Thoracic aorta (tissue), 2 donors: Measurements from ENCODE around the gene ARAP3. TPM values are rescaled to one million over a fixed set of nuclear protein-coding genes. Genes with fewer than 3 reads are reported as not detected.

Source experiments
- ATAC-seq: fragments of 150-250 bp; one replicate; pipeline ENCODE4 v1.8.0; 2017; ENCODE audit warnings: low read depth; ENCODE audit not compliant: insufficient number of reproducible peaks, low FRiP score
- DNase-seq: peaks from one replicate; pipeline ENCODE4 v3.0.0-alpha.2; 2020; ENCODE audit warnings: low spot score
- H3K27ac ChIP-seq, 2 donors: fragments of 200-600 bp; sonication (generic); 1 replicate in 1 of 2; 2 replicates in 1 of 2; pipeline ENCODE4 v1.5.1; 2016; ENCODE audit warnings: mild to moderate bottlenecking in 2 of 2, moderate library complexity in 2 of 2
- H3K27me3 ChIP-seq: fragments of 200-600 bp; sonication (generic); replicated peaks from 2 replicates; pipeline ENCODE4 v1.6.0; 2016; ENCODE audit warnings: mild to moderate bottlenecking; ENCODE audit not compliant: insufficient read depth
- H3K36me3 ChIP-seq: fragments of 200-600 bp; sonication (generic); one replicate; pipeline ENCODE4 v1.5.1; 2016
- H3K4me1 ChIP-seq, 2 donors: fragments of 200-600 bp; sonication (generic); 1 replicate in 1 of 2; 2 replicates in 1 of 2; pipeline versions ENCODE4 v1.5.1 to v1.6.0; 2016; ENCODE audit warnings: low read depth in 2 of 2, mild to moderate bottlenecking in 1 of 2; ENCODE audit not compliant: control insufficient read depth in 1 of 2
- H3K4me3 ChIP-seq: fragments of 200-600 bp; sonication (generic); 2 replicates; pipeline ENCODE4 v1.5.1; 2016; ENCODE audit warnings: mild to moderate bottlenecking
- H3K9me3 ChIP-seq: fragments of 200-600 bp; sonication (generic); 2 replicates; pipeline ENCODE4 v1.5.1; 2016
- total RNA-seq, 2 donors: library from RNA; depleted of rRNA; stranded (reverse); fragments of >200 nt; gene quantifications; one replicate each; pipeline versions ENCODE4 v1.1.0 to v1.2.3, GENCODE V29; 2016
- TF ChIP-seq, protein P1 (sequence below): fragments of 200-600 bp; sonication (generic); IDR thresholded peaks from one replicate; pipeline ENCODE4 v1.5.1; 2019; ENCODE audit warnings: antibody characterized with exemption

The ARAP3 gene
- total RNA-seq, 2 donors from 2014 or later, result 15.0 to 16.2 TPM

DNA sequence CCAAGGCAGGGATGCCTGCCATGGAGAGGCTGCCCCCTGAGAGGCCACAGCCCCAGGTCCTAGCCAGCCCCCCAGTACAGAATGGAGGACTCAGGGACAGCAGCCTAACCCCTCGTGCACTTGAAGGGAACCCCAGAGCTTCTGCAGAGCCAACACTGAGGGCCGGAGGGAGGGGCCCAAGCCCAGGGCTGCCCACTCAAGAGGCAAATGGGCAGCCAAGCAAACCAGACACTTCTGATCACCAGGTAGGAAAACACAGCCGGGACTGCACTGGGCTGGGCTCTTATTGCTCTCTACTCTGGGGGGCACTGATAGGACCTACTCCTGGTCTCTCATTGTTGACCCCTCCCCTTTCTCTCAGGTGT lies 42.0 kb downstream of the ARAP3 start:
- no peak for ATAC-seq
- H3K4me1 ChIP-seq, result peaks cover 8 to 19% of the 10 kb centered on the region in 2 donors
- no peak overlapping the region for H3K27ac ChIP-seq
- H3K27me3 ChIP-seq, result no peaks in the 10 kb centered on the region
- H3K36me3 ChIP-seq, result peaks cover 4% of the 10 kb centered on the region
- no peak overlapping the region for H3K4me3 ChIP-seq
- TF ChIP-seq, protein P1, sequence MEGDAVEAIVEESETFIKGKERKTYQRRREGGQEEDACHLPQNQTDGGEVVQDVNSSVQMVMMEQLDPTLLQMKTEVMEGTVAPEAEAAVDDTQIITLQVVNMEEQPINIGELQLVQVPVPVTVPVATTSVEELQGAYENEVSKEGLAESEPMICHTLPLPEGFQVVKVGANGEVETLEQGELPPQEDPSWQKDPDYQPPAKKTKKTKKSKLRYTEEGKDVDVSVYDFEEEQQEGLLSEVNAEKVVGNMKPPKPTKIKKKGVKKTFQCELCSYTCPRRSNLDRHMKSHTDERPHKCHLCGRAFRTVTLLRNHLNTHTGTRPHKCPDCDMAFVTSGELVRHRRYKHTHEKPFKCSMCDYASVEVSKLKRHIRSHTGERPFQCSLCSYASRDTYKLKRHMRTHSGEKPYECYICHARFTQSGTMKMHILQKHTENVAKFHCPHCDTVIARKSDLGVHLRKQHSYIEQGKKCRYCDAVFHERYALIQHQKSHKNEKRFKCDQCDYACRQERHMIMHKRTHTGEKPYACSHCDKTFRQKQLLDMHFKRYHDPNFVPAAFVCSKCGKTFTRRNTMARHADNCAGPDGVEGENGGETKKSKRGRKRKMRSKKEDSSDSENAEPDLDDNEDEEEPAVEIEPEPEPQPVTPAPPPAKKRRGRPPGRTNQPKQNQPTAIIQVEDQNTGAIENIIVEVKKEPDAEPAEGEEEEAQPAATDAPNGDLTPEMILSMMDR, result no peak
- DNase-seq, result no peak
- no peaks in the 10 kb centered on the region for H3K9me3 ChIP-seq

- no peak for DNase-seq
- H3K4me1 ChIP-seq, result peaks cover 9 to 24% of the 10 kb centered on the region in 2 donors
- TF ChIP-seq, protein P1, result no peak
- H3K9me3 ChIP-seq, result no peaks in the 10 kb centered on the region
- H3K27me3 ChIP-seq, result no peaks in the 10 kb centered on the region
- H3K27ac ChIP-seq, result no peak overlapping the region
- peaks cover 3% of the 10 kb centered on the region for H3K36me3 ChIP-seq
- H3K4me3 ChIP-seq, result no peak overlapping the region
- no peak for ATAC-seq
Measured at GRCh38 chr5:141639357-141640050, 42.5 kb downstream of the ARAP3 start.

DNA sequence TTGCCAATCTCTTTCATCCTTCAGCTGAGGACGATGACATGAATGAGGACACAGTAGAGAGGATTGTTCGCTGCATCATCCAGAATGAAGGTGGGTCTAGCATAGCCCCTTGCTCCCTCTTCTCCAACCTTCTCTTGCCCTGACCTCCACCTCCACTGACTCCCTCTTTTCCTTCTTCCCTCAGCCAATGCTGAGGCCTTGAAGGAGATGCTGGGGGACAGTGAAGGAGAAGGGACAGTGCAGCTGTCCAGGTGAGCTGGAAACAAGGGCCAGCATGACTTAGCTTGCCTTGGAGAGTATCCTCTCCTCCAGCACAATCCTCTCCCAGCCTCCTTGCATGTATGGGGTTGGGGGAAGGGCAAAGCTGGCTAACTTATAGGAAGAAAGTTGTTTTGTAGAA lies 43.3 kb downstream of the ARAP3 start:
- Histone ChIP-seq H3K9me3 (no peaks in the 10 kb centered on the region), H3K4me3 (no peak overlapping the region), H3K36me3 (peaks cover 3% of the 10 kb centered on the region), H3K4me1 (peaks cover 9 to 28% of the 10 kb centered on the region in 2 donors), H3K27me3 (no peaks in the 10 kb centered on the region), H3K27ac (no peak overlapping the region)
- TF ChIP-seq, protein P1, result no peak
- DNase-seq (no peak), ATAC-seq (no peak)

DNA sequence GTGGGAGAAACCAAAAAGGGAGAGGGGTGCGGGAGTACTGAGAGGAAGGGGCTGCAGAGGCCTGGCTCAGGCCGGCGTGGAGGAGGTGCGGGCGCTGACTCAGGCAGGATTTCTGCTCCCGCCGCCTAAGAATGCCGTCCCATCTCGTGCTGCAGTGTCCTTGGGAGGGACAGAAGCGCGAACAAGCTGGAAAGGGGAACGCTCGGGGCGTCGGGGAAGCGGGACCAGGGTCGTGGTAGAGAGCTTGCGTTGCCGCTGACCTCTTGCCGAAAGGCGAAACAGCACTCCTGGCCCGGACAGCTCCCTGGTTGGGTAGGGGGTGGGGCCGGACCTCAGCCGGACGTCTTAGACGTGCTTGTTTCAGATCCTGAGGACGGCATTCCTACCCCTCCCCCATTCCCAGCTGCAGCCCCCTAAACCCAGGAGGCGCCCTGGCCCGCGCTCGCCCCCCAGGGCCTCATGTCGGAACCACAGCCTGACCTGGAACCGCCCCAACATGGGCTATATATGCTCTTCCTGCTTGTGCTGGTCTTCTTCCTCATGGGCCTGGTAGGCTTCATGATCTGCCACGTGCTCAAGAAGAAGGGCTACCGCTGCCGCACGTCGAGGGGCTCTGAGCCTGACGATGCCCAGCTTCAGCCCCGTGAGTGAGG lies 44.1 kb downstream of the ARAP3 start:
- ATAC-seq, result peak; percentile 5
- H3K27ac ChIP-seq, result no peak overlapping the region
- H3K4me1 ChIP-seq, result peaks cover 9 to 31% of the 10 kb centered on the region in 2 donors
- no peaks in the 10 kb centered on the region for H3K36me3 ChIP-seq
- no peaks in the 10 kb centered on the region for H3K27me3 ChIP-seq
- DNase-seq, result no peak
- TF ChIP-seq, protein P1, result peak; percentile 15
- peak overlapping the region; percentile 78 for H3K4me3 ChIP-seq
- H3K9me3 ChIP-seq, result no peaks in the 10 kb centered on the region

- TF ChIP-seq, protein P1, result no peak
- DNase-seq (no peak), ATAC-seq (peak; percentile 23)
- Histone ChIP-seq H3K9me3 (no peaks in the 10 kb centered on the region), H3K27ac (no peak overlapping the region), H3K27me3 (no peaks in the 10 kb centered on the region), H3K36me3 (no peaks in the 10 kb centered on the region), H3K4me1 (peaks cover 9 to 31% of the 10 kb centered on the region in 2 donors), H3K4me3 (peak overlapping the region; percentile 78)
Measured at GRCh38 chr5:141637123-141637766, 44.8 kb downstream of the ARAP3 start.
